ENCODE data around the gene WDFY2.

Gene WDFY2

GRCh38 chr13:51742611-51743010, 158.3 kb downstream of the WDFY2 start:
- no peak for DNase-seq

- no peak for DNase-seq
Measured at GRCh38 chr13:51745243-51745642, 161.0 kb downstream of the WDFY2 start.

DNA sequence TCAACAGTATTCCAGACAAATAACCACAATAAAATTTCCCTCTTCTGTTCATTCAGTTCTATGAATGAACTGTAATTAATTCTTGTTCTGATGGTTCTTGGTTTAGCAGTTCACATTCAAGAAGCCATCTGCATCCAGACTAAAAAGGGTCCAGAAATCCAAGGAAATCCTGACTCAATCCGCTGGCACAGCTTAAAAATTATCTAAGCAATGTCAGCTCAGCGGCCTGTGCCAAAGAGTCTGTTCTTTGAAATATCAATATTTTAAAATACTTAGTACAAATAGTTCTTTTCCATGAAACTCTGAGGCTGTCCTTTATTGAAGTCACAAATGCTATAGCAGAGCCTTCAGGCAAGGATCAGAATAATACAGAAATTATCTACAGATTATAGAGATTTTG, 162.5 kb downstream of the WDFY2 start:
- no peak for DNase-seq

GRCh38 chr13:51747438-51748434, 163.5 kb downstream of the WDFY2 start:
- DNase-seq, result no peak

- DNase-seq, result no peak
Measured at GRCh38 chr13:51756651-51757050, 172.4 kb downstream of the WDFY2 start.

DNA sequence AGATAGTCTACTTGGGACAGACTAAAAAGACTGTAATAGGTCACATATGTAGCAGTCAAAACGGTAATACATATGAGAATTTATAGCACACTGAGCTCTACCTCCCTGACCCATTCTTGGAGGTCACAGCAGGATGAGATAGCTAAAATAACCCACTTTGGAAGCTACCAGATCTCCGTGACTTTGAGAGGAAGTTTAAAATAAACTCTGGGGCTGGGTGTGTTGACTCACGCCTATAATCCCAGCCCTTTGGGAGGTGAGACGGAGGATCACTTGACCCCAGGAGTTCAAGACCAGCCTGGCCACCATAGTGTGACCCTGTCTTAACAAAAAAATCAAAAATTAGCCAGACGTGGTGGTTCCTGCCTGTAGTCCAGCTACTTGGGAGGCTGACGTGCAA, 174.4 kb downstream of the WDFY2 start:
- DNase-seq, result no peak

DNA sequence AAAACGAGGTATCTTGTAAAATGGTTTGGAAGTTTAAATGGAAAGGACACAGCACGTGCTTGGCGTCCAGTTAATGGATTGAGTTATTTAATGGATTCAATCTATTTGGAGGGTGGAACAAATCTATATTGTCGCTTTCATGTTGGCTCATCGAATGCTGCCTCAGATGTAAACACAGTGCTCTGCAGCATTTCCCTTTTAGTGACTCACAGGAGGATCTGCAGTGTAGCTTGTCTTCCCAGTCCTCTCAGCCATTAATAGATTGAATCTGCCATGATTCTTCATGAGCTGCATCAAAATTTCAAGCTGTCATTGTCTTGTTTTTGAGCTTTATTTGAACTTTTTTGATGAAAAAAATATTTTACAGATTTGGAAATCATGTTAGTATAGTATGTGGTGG, 175.0 kb downstream of the WDFY2 start:
- DNase-seq, result no peak

DNA sequence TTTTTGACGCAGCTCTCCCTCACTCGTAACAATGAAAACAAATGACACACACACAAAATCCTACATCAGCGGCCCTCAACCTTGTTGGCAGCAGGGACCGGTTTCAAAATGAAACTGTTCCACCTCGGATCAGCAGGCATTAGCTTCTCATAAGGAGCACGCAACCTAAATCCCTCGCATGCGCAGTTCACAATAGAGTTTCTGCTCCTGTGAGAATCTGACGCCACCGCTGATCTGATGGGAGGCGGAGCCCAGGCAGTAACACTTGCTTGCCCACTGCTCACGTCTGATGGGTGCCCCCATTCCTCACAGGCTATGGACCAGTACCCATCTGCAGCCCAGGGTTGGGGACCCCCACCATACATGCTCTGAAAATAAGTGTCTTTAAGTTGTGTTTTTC, 176.3 kb downstream of the WDFY2 start:
- DNase-seq, result peak in 1 of 3 experiments; percentile 82

- peak in 1 of 3 experiments; percentile 75 for DNase-seq
Measured at GRCh38 chr13:51761643-51762350, 177.5 kb downstream of the WDFY2 start.

- no peak for DNase-seq
Measured at GRCh38 chr13:51763486-51763885, 179.2 kb downstream of the WDFY2 start.

GRCh38 chr13:51764184-51765141, 180.2 kb downstream of the WDFY2 start:
- DNase-seq, result peak in 2 of 3 experiments; percentile 59 to 74

- no peak for DNase-seq
Measured at GRCh38 chr13:51765142-51765515, 180.9 kb downstream of the WDFY2 start.

GRCh38 chr13:51767100-51767499, 182.8 kb downstream of the WDFY2 start:
- no peak for DNase-seq

DNA sequence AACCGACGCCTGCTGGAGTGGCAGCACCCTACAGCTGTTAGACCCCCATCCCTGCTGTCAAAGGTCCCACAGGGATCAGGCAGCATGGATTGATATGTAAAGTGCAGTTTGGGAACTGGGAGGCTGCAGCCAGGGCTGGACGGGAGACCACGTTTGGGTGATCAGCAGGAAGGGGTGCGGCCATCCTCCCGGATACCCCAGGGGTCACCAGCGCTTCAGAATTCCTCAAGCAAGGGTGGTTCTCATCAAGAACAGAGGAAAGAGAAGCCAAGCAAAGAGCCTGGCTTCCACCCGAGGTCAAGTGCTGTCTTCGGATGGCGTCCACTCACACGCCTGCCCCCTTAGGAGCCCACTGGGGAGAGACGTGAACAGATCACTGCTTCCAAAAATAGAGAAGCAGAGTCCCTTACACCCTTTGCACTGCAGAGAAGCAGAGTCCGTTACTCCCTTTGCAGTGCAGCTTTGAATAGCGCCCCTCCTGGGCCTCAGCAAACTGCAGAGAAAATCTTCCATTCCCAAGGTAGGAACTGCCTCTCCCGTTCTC, 184.2 kb downstream of the WDFY2 start:
- DNase-seq, result no peak

DNA sequence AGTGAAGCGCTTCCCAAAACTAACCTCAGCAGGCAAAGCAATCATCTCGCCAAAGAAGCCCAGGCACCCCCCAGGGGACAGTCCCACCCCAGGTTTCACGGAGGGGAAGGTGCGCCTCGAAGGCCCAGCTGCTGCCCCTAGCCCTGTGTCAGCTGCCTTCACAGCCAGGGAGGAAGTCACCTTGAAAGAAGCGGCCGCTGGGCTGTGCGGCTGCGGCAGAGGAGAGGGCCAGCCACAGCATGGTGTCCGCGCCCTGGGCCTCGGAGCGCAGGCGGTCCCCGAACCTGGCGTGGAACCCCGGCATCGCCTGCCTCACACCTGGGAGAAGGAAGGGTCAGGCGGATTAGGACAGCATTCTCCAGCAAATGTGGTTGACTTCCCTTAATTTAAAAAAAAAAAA, 184.7 kb downstream of the WDFY2 start:
- no peak for DNase-seq

- DNase-seq, result peak in 1 of 3 experiments; percentile 12
Measured at GRCh38 chr13:51769455-51770127, 185.3 kb downstream of the WDFY2 start.

- DNase-seq, result no peak
Measured at GRCh38 chr13:51770160-51770559, 185.9 kb downstream of the WDFY2 start.

DNA sequence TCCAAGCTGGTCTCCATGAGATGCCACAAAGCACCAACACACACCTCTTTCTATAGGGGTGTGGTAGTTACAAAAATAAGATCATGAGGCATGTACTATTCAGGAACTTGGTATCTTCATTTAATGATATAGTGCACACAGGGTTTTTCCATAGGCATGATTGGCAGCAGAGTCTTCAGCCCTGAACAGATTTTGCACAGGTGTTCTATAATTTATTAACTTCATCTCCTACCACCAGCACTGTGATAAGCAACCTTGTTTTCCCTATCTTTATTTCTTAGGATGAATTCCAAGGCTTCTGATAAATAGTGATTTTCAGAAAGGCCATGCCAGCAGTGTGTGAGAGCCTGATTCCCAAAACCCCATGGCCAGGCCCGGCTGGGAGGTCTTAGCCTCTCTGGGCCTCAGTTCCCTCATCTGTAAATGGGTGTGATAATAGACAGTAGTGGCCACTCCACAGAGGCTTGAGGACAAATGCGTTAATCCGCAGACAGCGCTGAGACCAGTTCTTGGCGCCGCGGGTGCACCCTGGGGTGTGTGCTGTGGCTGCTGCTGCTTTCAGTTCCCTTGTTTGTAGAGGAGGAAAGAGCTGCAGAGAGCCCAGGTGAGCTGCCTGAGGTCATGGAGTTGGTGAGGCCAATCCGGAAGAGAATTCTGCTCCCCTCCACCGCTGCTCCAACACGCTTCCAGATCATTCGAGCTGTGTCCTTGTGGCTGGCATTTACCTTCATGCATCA, 186.6 kb downstream of the WDFY2 start:
- peak; percentile 71 to 82 (median 71) for DNase-seq

- peak; percentile 71 to 82 (median 71) for DNase-seq
Measured at GRCh38 chr13:51771418-51772104, 187.3 kb downstream of the WDFY2 start.

- DNase-seq, result no peak
Measured at GRCh38 chr13:51772105-51772455, 187.8 kb downstream of the WDFY2 start.

DNA sequence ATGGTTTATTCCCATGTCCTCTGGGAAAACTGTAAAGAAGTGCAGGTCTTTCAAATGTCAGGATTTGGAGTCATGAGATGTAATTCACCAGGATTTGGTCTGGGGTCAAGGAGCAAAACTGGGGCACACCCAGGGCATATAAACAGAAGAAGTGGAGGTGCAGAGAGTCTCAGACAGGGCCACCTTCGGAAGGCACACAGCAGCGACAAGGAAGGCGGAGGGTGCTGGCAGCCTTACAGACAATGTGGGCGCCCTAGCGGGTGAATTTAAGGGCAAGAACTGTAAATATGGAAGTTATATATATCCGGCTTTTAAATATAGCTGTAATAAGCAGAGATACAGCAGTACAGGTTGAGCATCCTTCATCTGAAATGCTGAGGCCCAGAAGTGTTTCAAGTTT, 188.5 kb downstream of the WDFY2 start:
- DNase-seq, result no peak

All from NCI-H1417 (cell line).